ENCODE results near the gene APLF. TPM values are rescaled to one million over a fixed set of nuclear protein-coding genes. Genes with fewer than 3 reads are reported as not detected.

The APLF gene
- total RNA-seq, 2 experiments from 2014 or later, result 6.1 to 7.6 TPM

GRCh38 chr2:68420254-68420910 lies 47.0 kb upstream of the APLF start:
- TF ChIP-seq CTCF (conservative IDR thresholded peaks at IDR 0.05; ENCODE audit: low read length) (no peak), EZH2phosphoT487 (IDR thresholded peaks at IDR 0.05; ENCODE audit: borderline replicate concordance, low read depth, low read length) (no peak)
- no peak overlapping the region for H3K4me3 ChIP-seq (ENCODE audit: low read depth, low read length, poor library complexity, severe bottlenecking)
- H4K20me1 ChIP-seq (ENCODE audit: insufficient read depth, low read length), result no peaks in the 10 kb centered on the region
- peaks cover 19% of the 10 kb centered on the region for H3K9me3 ChIP-seq (ENCODE audit: low read length)
- BruUV-seq (replicated peaks), result no TSS peak
- no peaks in the 10 kb centered on the region for H3K9me2 ChIP-seq (ENCODE audit: insufficient read depth, low read length)
- ChIA-PET POLR2A (interaction anchor here (0.9 to 11.7 kb wide), 8 partner anchors 7 to 55 kb away, joined by 3 to 103 read pairs (median 4); partner anchors contain the start of gene PLEK), CTCF (ENCODE audit: unreplicated experiment) (interaction anchor here (1.2 to 2.2 kb wide), 2 partner anchors 9 to 16 kb away, joined by 5 to 8 read pairs; no protein-coding TSS in a partner anchor)
- H3K79me2 ChIP-seq (ENCODE audit: insufficient read depth, low read depth, low read length), result no peaks in the 10 kb centered on the region
- peaks cover 73% of the 10 kb centered on the region for H3K4me1 ChIP-seq (ENCODE audit: insufficient read depth, low read length, poor library complexity, severe bottlenecking)
- peak overlapping the region; percentile 37; the same call in 1 of the 2 replicates for H2AFZ ChIP-seq (ENCODE audit: low read length)
- peaks cover 14% of the 10 kb centered on the region for H3K36me3 ChIP-seq (ENCODE audit: insufficient read depth, low read length)
- H3K27ac ChIP-seq (ENCODE audit: low read depth, low read length, poor library complexity, severe bottlenecking), result peak overlapping the region; percentile 38
- H3K4me2 ChIP-seq (ENCODE audit: low read length), result peak overlapping the region; percentile 9; the same call in 1 of the 2 replicates
- DNase-seq (ENCODE audit: low spot score), result peak; percentile 72
- intact Hi-C loops (cut with micrococcal nuclease; ENCODE audit: unreplicated experiment), result loop anchor here (5.0 kb wide), 1 partner anchor 168 kb away; the partner anchor contains the start of gene PPP3R1

- POLR2A ChIA-PET, result interaction anchor here (1.2 to 7.6 kb wide), 3 partner anchors 9 to 16 kb away, joined by 3 to 103 read pairs (median 13); no protein-coding TSS in a partner anchor
Measured at GRCh38 chr2:68423966-68424650, 43.3 kb upstream of the APLF start.

More at GRCh38 chr2:68423966-68424650, 43.3 kb upstream of the APLF start:
- peak overlapping the region; percentile 61 for H3K4me2 ChIP-seq (ENCODE audit: low read length)
- H2AFZ ChIP-seq (ENCODE audit: low read length), result peak overlapping the region; percentile 86
- H3K36me3 ChIP-seq (ENCODE audit: insufficient read depth, low read length), result no peaks in the 10 kb centered on the region
- BruUV-seq (replicated peaks), result no TSS peak
- H4K20me1 ChIP-seq (ENCODE audit: insufficient read depth, low read length), result no peaks in the 10 kb centered on the region
- peak; percentile 81 for DNase-seq (ENCODE audit: low spot score)
- intact Hi-C loops (cut with micrococcal nuclease; ENCODE audit: unreplicated experiment), result loop anchor here (5.0 kb wide), 1 partner anchor 172 kb away; the partner anchor contains the start of gene PPP3R1
- no peaks in the 10 kb centered on the region for H3K9me2 ChIP-seq (ENCODE audit: insufficient read depth, low read length)
- H3K9me3 ChIP-seq (ENCODE audit: low read length), result no peaks in the 10 kb centered on the region
- H3K27ac ChIP-seq (ENCODE audit: low read depth, low read length, poor library complexity, severe bottlenecking), result peak overlapping the region; percentile 88
- CTCF ChIA-PET (ENCODE audit: unreplicated experiment), result interaction anchor here (1.1 kb wide), 1 partner anchor 57 kb away, joined by 3 read pairs; no protein-coding TSS in a partner anchor
- peaks cover 90% of the 10 kb centered on the region for H3K4me1 ChIP-seq (ENCODE audit: insufficient read depth, low read length, poor library complexity, severe bottlenecking)
- peak overlapping the region; percentile 39 for H3K4me3 ChIP-seq (ENCODE audit: low read depth, low read length, poor library complexity, severe bottlenecking)
- no peaks in the 10 kb centered on the region for H3K79me2 ChIP-seq (ENCODE audit: insufficient read depth, low read depth, low read length)
- TF ChIP-seq CTCF (conservative IDR thresholded peaks at IDR 0.05; ENCODE audit: low read length) (no peak), EZH2phosphoT487 (IDR thresholded peaks at IDR 0.05; ENCODE audit: borderline replicate concordance, low read depth, low read length) (no peak)

Measured in OCI-LY7 (cell line).